Coronary artery (tissue), 2 donors: Measurements from ENCODE around the gene CALR3.
"Not testable (repeated sequence)": the region's sequence is repeated elsewhere in the genome, so short reads cannot be mapped to it uniquely, and the experiment has no call there.

Experiments used
- DNase-seq: peaks from one replicate; pipeline ENCODE4 v3.0.0-alpha.2; 2017; ENCODE audit warnings: low spot score
- H3K27ac ChIP-seq, 2 donors: fragments of 200-600 bp; sonication (generic); one replicate each; pipeline ENCODE4 v1.5.1; 2016 to 2019
- H3K4me3 ChIP-seq: fragments of 200-600 bp; sonication (generic); 2 replicates; pipeline ENCODE4 v1.5.1; 2016; ENCODE audit warnings: mild to moderate bottlenecking, moderate library complexity
- CTCF ChIP-seq: fragments of 200-600 bp; sonication (generic); IDR thresholded peaks from one replicate; pipeline ENCODE4 v1.5.1; 2019; ENCODE audit warnings: antibody characterized with exemption

Gene CALR3

GRCh38 chr19:16504271-16504670 lies 8.3 kb upstream of the CALR3 start:
- Histone ChIP-seq H3K4me3 (no peak overlapping the region), H3K27ac (no peak overlapping the region)
- no peak for TF ChIP-seq CTCF
- no peak for DNase-seq

- H3K4me3 ChIP-seq: no peak overlapping the region
- TF ChIP-seq CTCF: no peak
- no peak overlapping the region for H3K27ac ChIP-seq
- DNase-seq: no peak
Observed at GRCh38 chr19:16497837-16498236, 1.9 kb upstream of the CALR3 start.

DNA sequence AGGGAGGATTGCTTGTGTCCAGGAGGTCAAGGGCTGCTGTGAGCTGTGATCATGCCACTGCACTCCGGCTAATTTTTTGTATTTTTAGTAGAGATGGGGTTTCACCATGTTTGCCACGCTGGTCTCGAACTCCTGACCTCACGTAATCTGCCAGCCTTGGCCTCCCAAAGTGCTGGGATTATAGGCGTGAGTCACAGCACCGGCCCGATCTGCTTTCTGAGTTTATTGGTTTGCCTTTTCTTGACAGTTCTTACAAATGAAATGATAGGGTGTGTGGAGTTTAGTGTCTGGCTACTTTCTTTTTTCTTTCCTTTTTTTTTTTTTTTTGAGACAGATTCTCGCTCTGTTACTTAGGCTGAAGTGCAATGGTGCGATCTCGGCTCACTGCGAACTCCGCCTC lies 1.1 kb upstream of the CALR3 start:
- no peak for DNase-seq
- Histone ChIP-seq H3K4me3 (peak overlapping the region; percentile 94), H3K27ac (peak overlapping the region in 1 of 2 donors; percentile 88)
- no peak for TF ChIP-seq CTCF

DNA sequence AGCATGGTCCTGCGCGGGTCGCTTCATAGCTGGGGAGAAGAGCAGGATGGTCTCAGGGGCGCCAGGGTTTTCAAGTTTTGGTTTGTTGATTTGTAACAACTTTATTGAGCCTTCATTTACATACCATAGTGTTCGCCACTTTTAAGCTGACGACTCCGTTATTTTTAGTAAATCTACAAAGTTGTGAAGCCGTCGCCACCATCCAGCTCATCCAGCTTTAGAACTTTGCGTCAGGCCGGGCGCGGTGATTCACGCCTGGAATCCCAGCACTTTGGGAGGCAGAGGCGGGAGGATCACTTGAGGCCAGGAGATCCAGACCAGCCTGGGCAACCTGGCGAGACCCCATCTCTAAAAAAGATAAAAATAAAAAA lies 631 bp upstream of the CALR3 start:
- no peak for TF ChIP-seq CTCF
- peak overlapping the region; percentile 94 for H3K4me3 ChIP-seq
- no peak for DNase-seq
- H3K27ac ChIP-seq: peak overlapping the region in 1 of 2 donors; percentile 88

- H3K27ac ChIP-seq, DNase-seq, H3K4me3 ChIP-seq: not testable (repeated sequence)
Observed at GRCh38 chr19:16486476-16486875, 9.5 kb downstream of the CALR3 start.

- H3K4me3 ChIP-seq: no peak overlapping the region
- no peak overlapping the region for H3K27ac ChIP-seq
- no peak for TF ChIP-seq CTCF
Observed at GRCh38 chr19:16482745-16483144, 13.2 kb downstream of the CALR3 start.

GRCh38 chr19:16477311-16477710 lies 18.7 kb downstream of the CALR3 start:
- no peak for TF ChIP-seq CTCF
- DNase-seq: no peak
- Histone ChIP-seq H3K27ac (no peak overlapping the region), H3K4me3 (no peak overlapping the region)

More at GRCh38 chr19:16482745-16483144, 13.2 kb downstream of the CALR3 start:
- DNase-seq: no peak

DNA sequence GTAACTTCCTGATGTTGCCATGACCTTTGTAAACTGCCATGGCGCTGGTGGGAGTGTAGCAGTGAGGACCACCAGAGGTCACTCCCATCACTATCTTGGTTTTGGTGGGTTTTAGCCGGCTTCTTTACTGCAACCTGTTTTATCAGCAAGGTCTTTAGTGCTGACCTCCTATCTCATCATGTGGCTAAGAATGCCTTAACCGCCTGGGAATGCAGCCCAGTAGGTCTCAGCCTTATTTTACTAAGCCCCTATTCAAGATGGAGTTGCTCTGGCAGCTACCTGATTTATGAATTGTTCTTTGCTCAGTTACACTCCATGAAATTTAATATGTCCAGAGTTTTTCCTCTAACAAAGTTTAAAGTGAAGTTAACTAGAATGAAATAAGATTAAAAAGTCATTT lies 19.6 kb downstream of the CALR3 start:
- DNase-seq: no peak
- no peak overlapping the region for H3K4me3 ChIP-seq

More for the DNA sequence above, 19.6 kb downstream of the CALR3 start:
- H3K27ac ChIP-seq: no peak overlapping the region
- no peak for TF ChIP-seq CTCF
